OCI-LY1 (cell line): ENCODE measurements around the gene EPC2.

Source experiments
- EZH2 ChIP-seq: fragments of 200-600 bp; sonication (generic), shearing (Covaris generic); IDR thresholded peaks from 2 replicates; pipeline ENCODE4 v1.8.0; 2017; ENCODE audit warnings: borderline replicate concordance, mixed run types, mild to moderate bottlenecking, antibody characterized with exemption, low read length, moderate library complexity, mixed read lengths
- TF ChIP-seq, protein P1 (sequence below): fragments of 200-600 bp; sonication (generic), shearing (Covaris generic); IDR thresholded peaks from 2 replicates; pipeline ENCODE4 v1.5.1; 2017; ENCODE audit warnings: mild to moderate bottlenecking, antibody characterized with exemption, low read length, moderate library complexity, mixed read lengths

DNA sequence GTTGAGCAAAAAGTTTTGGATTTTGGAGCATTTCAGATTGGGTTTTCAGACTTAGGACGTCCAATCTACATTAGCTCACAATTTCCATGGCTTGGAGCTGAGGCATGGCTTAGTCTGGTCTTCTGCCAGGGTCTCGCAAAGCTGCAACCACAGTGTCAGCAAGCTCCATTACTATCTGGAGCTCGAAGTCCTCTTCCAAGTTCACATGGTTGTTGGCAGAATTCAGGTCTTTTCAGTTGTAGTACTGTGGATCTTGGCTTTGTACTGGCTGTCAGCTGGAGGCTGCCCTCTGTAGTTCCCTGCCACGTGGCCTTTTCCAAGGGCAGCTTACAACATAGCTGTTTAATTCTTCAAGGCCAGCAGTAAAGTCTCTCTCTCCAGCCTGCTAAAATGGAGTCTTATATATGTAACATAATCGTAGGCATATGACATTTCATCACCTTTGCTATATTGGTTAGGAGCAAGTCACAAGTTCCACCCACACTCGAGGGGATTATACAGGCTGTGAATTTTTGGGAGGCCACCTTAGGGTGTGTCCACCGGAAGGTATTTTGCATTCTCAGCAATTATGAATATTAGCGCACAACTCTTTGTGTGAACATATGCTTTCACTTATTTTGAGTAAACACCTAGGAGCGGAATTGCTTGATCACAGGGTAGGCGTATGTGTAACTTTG, 41.5 kb upstream of the EPC2 start:
- TF ChIP-seq, protein P1, sequence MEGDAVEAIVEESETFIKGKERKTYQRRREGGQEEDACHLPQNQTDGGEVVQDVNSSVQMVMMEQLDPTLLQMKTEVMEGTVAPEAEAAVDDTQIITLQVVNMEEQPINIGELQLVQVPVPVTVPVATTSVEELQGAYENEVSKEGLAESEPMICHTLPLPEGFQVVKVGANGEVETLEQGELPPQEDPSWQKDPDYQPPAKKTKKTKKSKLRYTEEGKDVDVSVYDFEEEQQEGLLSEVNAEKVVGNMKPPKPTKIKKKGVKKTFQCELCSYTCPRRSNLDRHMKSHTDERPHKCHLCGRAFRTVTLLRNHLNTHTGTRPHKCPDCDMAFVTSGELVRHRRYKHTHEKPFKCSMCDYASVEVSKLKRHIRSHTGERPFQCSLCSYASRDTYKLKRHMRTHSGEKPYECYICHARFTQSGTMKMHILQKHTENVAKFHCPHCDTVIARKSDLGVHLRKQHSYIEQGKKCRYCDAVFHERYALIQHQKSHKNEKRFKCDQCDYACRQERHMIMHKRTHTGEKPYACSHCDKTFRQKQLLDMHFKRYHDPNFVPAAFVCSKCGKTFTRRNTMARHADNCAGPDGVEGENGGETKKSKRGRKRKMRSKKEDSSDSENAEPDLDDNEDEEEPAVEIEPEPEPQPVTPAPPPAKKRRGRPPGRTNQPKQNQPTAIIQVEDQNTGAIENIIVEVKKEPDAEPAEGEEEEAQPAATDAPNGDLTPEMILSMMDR = no peak
- TF ChIP-seq EZH2 = no peak
